Measurements from ENCODE around the gene IQGAP2. TPM values are rescaled to one million over a fixed set of nuclear protein-coding genes. Genes with fewer than 3 reads are reported as not detected.

Gene IQGAP2
- total RNA-seq, 1 experiment from 2014 or later: 13.4 TPM

GRCh38 chr5:76696251-76696650, 293.2 kb downstream of the IQGAP2 start:
- Mint-ChIP-seq H3K27ac (ENCODE audit: unreplicated experiment) (no peak overlapping the region), H3K4me1 (ENCODE audit: low read depth, unreplicated experiment) (peaks cover 20% of the 10 kb centered on the region), H3K36me3 (ENCODE audit: insufficient read depth, unreplicated experiment) (no peaks in the 10 kb centered on the region), H3K9me3 (ENCODE audit: low read depth, unreplicated experiment) (no peaks in the 10 kb centered on the region), H3K4me3 (ENCODE audit: low read depth, unreplicated experiment) (no peak overlapping the region), H3K27me3 (ENCODE audit: unreplicated experiment) (no peaks in the 10 kb centered on the region)
- CTCF ChIA-PET: no interaction called here
- intact Hi-C loops (cut with micrococcal nuclease; ENCODE audit: unreplicated experiment): no loop called here
- BruUV-seq (replicated peaks): no TSS peak
- no peak for DNase-seq
- TF ChIP-seq CTCF (IDR thresholded peaks at IDR 0.05; ENCODE audit: unreplicated experiment): no peak

GRCh38 chr5:76697670-76698069, 294.6 kb downstream of the IQGAP2 start:
- no TSS peak for BruUV-seq (replicated peaks)
- intact Hi-C loops (cut with micrococcal nuclease; ENCODE audit: unreplicated experiment): no loop called here
- TF ChIP-seq CTCF (IDR thresholded peaks at IDR 0.05; ENCODE audit: unreplicated experiment): no peak
- no peak for DNase-seq
- Mint-ChIP-seq H3K27me3 (ENCODE audit: unreplicated experiment) (no peaks in the 10 kb centered on the region), H3K4me1 (ENCODE audit: low read depth, unreplicated experiment) (peaks cover 8% of the 10 kb centered on the region), H3K27ac (ENCODE audit: unreplicated experiment) (no peak overlapping the region), H3K9me3 (ENCODE audit: low read depth, unreplicated experiment) (no peaks in the 10 kb centered on the region), H3K36me3 (ENCODE audit: insufficient read depth, unreplicated experiment) (no peaks in the 10 kb centered on the region), H3K4me3 (ENCODE audit: low read depth, unreplicated experiment) (no peak overlapping the region)
- CTCF ChIA-PET: interaction anchor here (0.7 kb wide), 1 partner anchor 348 kb away, joined by 3 read pairs; no protein-coding TSS in a partner anchor

GRCh38 chr5:76700571-76700970, 297.5 kb downstream of the IQGAP2 start:
- CTCF ChIA-PET: interaction anchor here (0.7 kb wide), 1 partner anchor 55 kb away, joined by 3 read pairs; no protein-coding TSS in a partner anchor
- H3K27me3 Mint-ChIP-seq (ENCODE audit: unreplicated experiment): no peaks in the 10 kb centered on the region
- BruUV-seq (replicated peaks): no TSS peak
- H3K4me3 Mint-ChIP-seq (ENCODE audit: low read depth, unreplicated experiment): no peak overlapping the region
- peaks cover 19% of the 10 kb centered on the region for H3K4me1 Mint-ChIP-seq (ENCODE audit: low read depth, unreplicated experiment)
- TF ChIP-seq CTCF (IDR thresholded peaks at IDR 0.05; ENCODE audit: unreplicated experiment): no peak
- H3K27ac Mint-ChIP-seq (ENCODE audit: unreplicated experiment): no peak overlapping the region
- DNase-seq: no peak
- H3K9me3 Mint-ChIP-seq (ENCODE audit: low read depth, unreplicated experiment): no peaks in the 10 kb centered on the region
- no peaks in the 10 kb centered on the region for H3K36me3 Mint-ChIP-seq (ENCODE audit: insufficient read depth, unreplicated experiment)
- intact Hi-C loops (cut with micrococcal nuclease; ENCODE audit: unreplicated experiment): no loop called here

- no TSS peak for BruUV-seq (replicated peaks)
- Mint-ChIP-seq H3K4me1 (ENCODE audit: low read depth, unreplicated experiment) (peaks cover 14% of the 10 kb centered on the region), H3K36me3 (ENCODE audit: insufficient read depth, unreplicated experiment) (no peaks in the 10 kb centered on the region), H3K9me3 (ENCODE audit: low read depth, unreplicated experiment) (no peaks in the 10 kb centered on the region), H3K27me3 (ENCODE audit: unreplicated experiment) (no peaks in the 10 kb centered on the region), H3K4me3 (ENCODE audit: low read depth, unreplicated experiment) (no peak overlapping the region), H3K27ac (ENCODE audit: unreplicated experiment) (no peak overlapping the region)
- CTCF ChIA-PET: no interaction called here
- intact Hi-C loops (cut with micrococcal nuclease; ENCODE audit: unreplicated experiment): no loop called here
- no peak for TF ChIP-seq CTCF (IDR thresholded peaks at IDR 0.05; ENCODE audit: unreplicated experiment)
- no peak for DNase-seq
Measured at GRCh38 chr5:76701298-76701697, 298.2 kb downstream of the IQGAP2 start.

All from Calu3 (cell line).